ENCODE measurements around the gene C9orf152.

The C9orf152 gene

GRCh38 chr9:110160123-110160522, 47.8 kb downstream of the C9orf152 start:
- Histone ChIP-seq H3K4me3 (ENCODE audit: low read length, poor library complexity, severe bottlenecking) (peak overlapping the region; percentile 84), H3K9ac (ENCODE audit: low read depth, low read length, poor library complexity, severe bottlenecking) (peak overlapping the region; percentile 98)

DNA sequence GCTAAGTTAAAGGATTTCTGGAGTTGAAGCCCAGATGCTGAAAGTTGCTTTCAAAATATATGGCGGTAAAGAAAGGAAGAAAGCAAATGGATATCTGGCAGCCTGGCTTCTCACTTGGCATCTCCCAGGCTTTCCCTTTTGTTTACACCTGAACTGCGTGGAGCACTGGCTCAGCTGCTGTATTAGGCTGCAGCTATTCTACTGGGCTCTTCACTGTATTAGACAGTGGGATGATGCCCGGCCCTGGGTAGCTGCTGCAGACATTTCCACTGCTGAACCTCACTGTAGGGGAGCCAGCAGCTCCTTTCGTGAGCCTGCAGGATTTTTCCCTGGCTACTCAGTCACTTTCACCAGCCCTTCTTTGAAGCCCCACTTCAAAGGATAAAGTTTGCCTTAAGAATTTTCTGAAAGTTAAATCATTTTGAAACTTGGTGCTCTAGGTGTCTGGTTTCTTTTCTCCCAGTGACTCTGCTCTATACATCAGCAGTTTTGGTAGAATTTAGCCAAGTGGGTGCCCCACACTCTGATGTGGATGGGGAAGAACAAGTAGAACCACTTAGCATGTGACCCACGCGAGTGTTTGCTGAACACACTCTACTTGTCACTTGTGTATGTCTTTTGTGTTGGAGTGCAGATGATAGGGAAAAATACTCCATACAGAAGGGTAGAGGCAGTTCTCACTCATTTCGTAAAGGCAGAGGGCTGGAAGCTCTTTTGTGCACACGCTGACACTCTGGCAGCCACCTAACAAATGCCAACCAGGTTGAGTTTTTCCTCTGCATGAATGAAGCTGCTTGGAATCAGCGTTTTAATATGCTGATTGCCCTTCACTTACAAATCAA, 49.9 kb downstream of the C9orf152 start:
- Histone ChIP-seq H3K9ac (ENCODE audit: low read depth, low read length, poor library complexity, severe bottlenecking) (peak overlapping the region; percentile 98), H3K9me2 (replicated peaks; ENCODE audit: low read depth, low read length) (no peaks in the 10 kb centered on the region), H3K79me2 (ENCODE audit: insufficient read depth, low read length) (peaks cover 94% of the 10 kb centered on the region), H3K4me1 (ENCODE audit: insufficient read depth, low read length, poor library complexity, severe bottlenecking) (peaks cover 93% of the 10 kb centered on the region), H2AFZ (ENCODE audit: low read length) (no peak overlapping the region), H3K4me3 (ENCODE audit: low read length, poor library complexity, severe bottlenecking) (peak overlapping the region; percentile 84), H3K36me3 (ENCODE audit: insufficient read depth, low read length) (peaks cover 53% of the 10 kb centered on the region), H3K4me2 (ENCODE audit: low read depth, low read length, poor library complexity, severe bottlenecking) (peak overlapping the region; percentile 95), H3K9me3 (ENCODE audit: insufficient read depth, low read depth, low read length) (no peaks in the 10 kb centered on the region), H4K20me1 (ENCODE audit: insufficient read depth, low read length, poor library complexity, severe bottlenecking) (no peaks in the 10 kb centered on the region), H3K27me3 (ENCODE audit: insufficient read depth, low read length, poor library complexity, severe bottlenecking) (no peaks in the 10 kb centered on the region), H3F3A (ENCODE audit: low read depth) (peaks cover 22% of the 10 kb centered on the region)
- TF ChIP-seq CTCF (conservative IDR thresholded peaks at IDR 0.05; ENCODE audit: low read length) (no peak), EZH2phosphoT487 (IDR thresholded peaks at IDR 0.05; ENCODE audit: borderline replicate concordance) (no peak)

More at GRCh38 chr9:110160123-110160522, 47.8 kb downstream of the C9orf152 start:
- peaks cover 83% of the 10 kb centered on the region for H3K4me1 ChIP-seq (ENCODE audit: insufficient read depth, low read length, poor library complexity, severe bottlenecking)
- H3K9me3 ChIP-seq (ENCODE audit: insufficient read depth, low read depth, low read length): no peaks in the 10 kb centered on the region
- peak overlapping the region; percentile 95 for H3K4me2 ChIP-seq (ENCODE audit: low read depth, low read length, poor library complexity, severe bottlenecking)
- peaks cover 5% of the 10 kb centered on the region for H4K20me1 ChIP-seq (ENCODE audit: insufficient read depth, low read length, poor library complexity, severe bottlenecking)
- TF ChIP-seq EZH2phosphoT487 (IDR thresholded peaks at IDR 0.05; ENCODE audit: borderline replicate concordance): no peak
- no peak for TF ChIP-seq CTCF (conservative IDR thresholded peaks at IDR 0.05; ENCODE audit: low read length)
- H3F3A ChIP-seq (ENCODE audit: low read depth): peaks cover 22% of the 10 kb centered on the region
- H3K79me2 ChIP-seq (ENCODE audit: insufficient read depth, low read length): peaks cover 94% of the 10 kb centered on the region
- H3K27me3 ChIP-seq (ENCODE audit: insufficient read depth, low read length, poor library complexity, severe bottlenecking): no peaks in the 10 kb centered on the region
- no peaks in the 10 kb centered on the region for H3K9me2 ChIP-seq (replicated peaks; ENCODE audit: low read depth, low read length)
- peaks cover 59% of the 10 kb centered on the region for H3K36me3 ChIP-seq (ENCODE audit: insufficient read depth, low read length)
- no peak overlapping the region for H2AFZ ChIP-seq (ENCODE audit: low read length)

- Histone ChIP-seq H2AFZ (ENCODE audit: low read length) (no peak overlapping the region), H3K4me1 (ENCODE audit: insufficient read depth, low read length, poor library complexity, severe bottlenecking) (peaks cover 95% of the 10 kb centered on the region), H3K9me3 (ENCODE audit: insufficient read depth, low read depth, low read length) (no peaks in the 10 kb centered on the region), H3F3A (ENCODE audit: low read depth) (peaks cover 22% of the 10 kb centered on the region), H3K27me3 (ENCODE audit: insufficient read depth, low read length, poor library complexity, severe bottlenecking) (no peaks in the 10 kb centered on the region), H3K4me3 (ENCODE audit: low read length, poor library complexity, severe bottlenecking) (peak overlapping the region; percentile 84), H3K4me2 (ENCODE audit: low read depth, low read length, poor library complexity, severe bottlenecking) (peak overlapping the region; percentile 95), H3K36me3 (ENCODE audit: insufficient read depth, low read length) (peaks cover 47% of the 10 kb centered on the region), H3K9me2 (replicated peaks; ENCODE audit: low read depth, low read length) (no peaks in the 10 kb centered on the region), H3K9ac (ENCODE audit: low read depth, low read length, poor library complexity, severe bottlenecking) (peak overlapping the region; percentile 98), H4K20me1 (ENCODE audit: insufficient read depth, low read length, poor library complexity, severe bottlenecking) (no peaks in the 10 kb centered on the region), H3K79me2 (ENCODE audit: insufficient read depth, low read length) (peaks cover 94% of the 10 kb centered on the region)
- TF ChIP-seq CTCF (conservative IDR thresholded peaks at IDR 0.05; ENCODE audit: low read length): no peak
- no peak for TF ChIP-seq EZH2phosphoT487 (IDR thresholded peaks at IDR 0.05; ENCODE audit: borderline replicate concordance)
Measured at GRCh38 chr9:110156902-110157301, 51.1 kb downstream of the C9orf152 start.

All from Loucy (cell line).